HG03159 (cell line): Measurements from ENCODE around the gene PIK3C2A.

Experiments used
- ATAC-seq: cut with Tn5 transposase; IDR thresholded peaks from one replicate; pipeline ENCODE4 v1.9.1; 2021; ENCODE audit warnings: mild to moderate bottlenecking, moderate library complexity; ENCODE audit not compliant: unreplicated experiment

The PIK3C2A gene

GRCh38 chr11:17218403-17218802 is 10.6 kb upstream of the PIK3C2A start:
- no peak for ATAC-seq

GRCh38 chr11:17217401-17217800 is 9.6 kb upstream of the PIK3C2A start:
- no peak for ATAC-seq

DNA sequence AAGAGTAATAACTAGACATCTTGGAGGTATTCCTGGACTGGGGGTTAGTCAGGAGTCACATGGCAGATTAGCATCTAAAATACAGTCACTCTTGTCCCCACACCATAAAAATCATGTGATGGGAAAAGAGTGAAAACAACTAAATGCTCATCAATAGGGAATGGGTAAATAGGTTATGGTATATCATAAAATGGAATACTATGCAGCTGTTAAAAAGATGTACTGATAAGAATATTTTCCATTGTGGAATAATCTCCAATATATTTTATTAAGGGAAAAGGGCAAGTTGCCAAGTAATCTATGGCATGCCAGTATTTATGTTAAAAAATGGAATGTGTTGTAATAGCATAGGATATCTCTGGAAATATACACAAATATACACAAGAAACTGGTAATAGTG is 6.6 kb upstream of the PIK3C2A start:
- no peak for ATAC-seq

- no peak for ATAC-seq
Measured at GRCh38 chr11:17211286-17211685, 3.5 kb upstream of the PIK3C2A start.

DNA sequence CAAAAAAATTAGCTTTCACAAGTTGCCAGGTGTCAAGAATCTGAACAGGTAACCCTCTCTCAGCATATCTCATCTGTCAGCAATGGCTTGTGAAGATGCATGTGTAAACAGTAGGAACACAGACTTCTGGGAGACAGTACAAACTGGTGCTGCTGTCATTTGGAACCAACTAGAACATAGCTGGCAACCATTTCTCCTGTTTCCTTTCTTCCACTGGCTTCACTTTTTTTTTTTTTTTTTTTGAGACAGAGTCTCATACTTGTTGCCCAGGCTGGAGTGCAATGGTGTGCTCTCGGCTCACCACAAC is 2.1 kb upstream of the PIK3C2A start:
- ATAC-seq: no peak

GRCh38 chr11:17208257-17208999 is 642 bp upstream of the PIK3C2A start:
- peak; percentile 69 for ATAC-seq

DNA sequence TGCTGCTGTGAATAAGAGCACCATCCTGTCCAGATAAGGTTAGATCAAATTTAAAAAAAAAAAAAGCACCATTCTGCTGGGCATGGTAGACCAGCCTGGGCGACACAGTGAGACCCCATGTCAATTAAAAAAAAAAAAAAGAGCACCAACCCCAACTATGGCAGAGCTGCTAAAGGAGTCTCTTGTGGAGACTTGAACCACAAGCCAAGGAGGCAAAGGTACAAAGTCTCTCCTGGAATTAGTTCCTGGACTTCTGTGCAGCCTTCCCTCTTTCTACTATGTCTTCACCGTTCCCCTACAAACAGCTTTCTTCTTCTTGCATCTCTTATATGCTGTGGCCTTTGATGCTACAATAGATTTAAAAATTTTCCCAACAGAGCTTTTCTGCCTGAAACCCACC is 1.3 kb downstream of the PIK3C2A start:
- ATAC-seq: no peak

GRCh38 chr11:17197431-17197898 is 10.3 kb downstream of the PIK3C2A start:
- ATAC-seq: no peak

- ATAC-seq: no peak
Measured at GRCh38 chr11:17188675-17189074, 19.1 kb downstream of the PIK3C2A start.

GRCh38 chr11:17186932-17187692 is 20.7 kb downstream of the PIK3C2A start:
- no peak for ATAC-seq

- no peak for ATAC-seq
Measured at GRCh38 chr11:17185938-17186337, 21.8 kb downstream of the PIK3C2A start.

DNA sequence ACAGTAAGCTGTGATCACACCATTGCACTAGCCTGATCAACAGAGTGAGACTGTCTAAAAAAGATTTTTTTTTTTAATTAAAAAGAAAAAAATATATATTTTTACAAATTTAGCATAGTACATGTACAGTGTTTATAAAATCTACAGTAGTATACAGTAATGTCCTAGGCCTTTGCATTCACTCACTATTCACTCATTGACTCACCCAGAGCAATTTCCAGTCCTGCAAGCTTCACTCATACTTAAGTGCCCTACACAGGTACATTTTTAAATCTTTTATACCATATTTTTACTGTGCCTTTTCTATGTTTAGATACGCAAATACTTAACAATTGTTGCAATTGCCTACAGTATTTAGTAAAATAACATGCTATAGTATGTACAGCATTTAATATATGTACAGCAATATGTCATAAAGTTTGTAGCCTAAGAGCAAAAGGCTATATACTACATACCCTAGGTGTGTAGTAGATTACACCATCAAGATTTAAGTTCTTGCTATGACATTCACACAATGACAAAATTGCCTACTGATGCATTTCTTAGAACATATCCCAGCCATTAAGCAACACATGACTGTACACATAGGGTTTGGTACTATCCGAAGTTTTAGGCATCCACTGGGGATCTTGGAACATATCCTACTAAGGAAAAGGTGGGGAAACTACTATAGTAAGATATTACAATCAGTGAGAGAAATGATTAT is 22.8 kb downstream of the PIK3C2A start:
- ATAC-seq: no peak

- ATAC-seq: no peak
Measured at GRCh38 chr11:17183836-17184235, 23.9 kb downstream of the PIK3C2A start.

GRCh38 chr11:17179970-17180369 is 27.8 kb downstream of the PIK3C2A start:
- ATAC-seq: no peak

DNA sequence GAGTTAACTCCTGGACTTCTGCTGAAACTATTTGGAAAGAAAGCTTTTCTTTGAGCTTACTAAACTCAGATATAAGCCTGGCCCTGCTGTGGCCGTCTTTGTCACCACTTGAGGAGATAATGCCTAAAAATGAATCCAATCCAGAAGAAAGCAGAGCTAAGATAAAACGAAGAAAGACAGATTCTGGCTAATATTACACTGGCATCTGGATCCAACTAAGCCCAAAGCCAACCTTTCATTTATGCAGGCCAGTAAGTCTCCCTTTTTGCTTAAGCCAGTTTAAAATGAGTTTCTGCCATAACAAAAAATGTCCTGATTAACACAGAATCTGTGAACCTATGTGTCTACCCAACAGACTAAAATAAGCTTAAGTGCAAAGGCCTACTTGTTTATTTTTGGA is 34.5 kb downstream of the PIK3C2A start:
- no peak for ATAC-seq

- ATAC-seq: no peak
Measured at GRCh38 chr11:17171916-17172315, 35.9 kb downstream of the PIK3C2A start.

GRCh38 chr11:17171343-17171742 is 36.4 kb downstream of the PIK3C2A start:
- no peak for ATAC-seq

GRCh38 chr11:17169876-17170275 is 37.9 kb downstream of the PIK3C2A start:
- ATAC-seq: no peak

DNA sequence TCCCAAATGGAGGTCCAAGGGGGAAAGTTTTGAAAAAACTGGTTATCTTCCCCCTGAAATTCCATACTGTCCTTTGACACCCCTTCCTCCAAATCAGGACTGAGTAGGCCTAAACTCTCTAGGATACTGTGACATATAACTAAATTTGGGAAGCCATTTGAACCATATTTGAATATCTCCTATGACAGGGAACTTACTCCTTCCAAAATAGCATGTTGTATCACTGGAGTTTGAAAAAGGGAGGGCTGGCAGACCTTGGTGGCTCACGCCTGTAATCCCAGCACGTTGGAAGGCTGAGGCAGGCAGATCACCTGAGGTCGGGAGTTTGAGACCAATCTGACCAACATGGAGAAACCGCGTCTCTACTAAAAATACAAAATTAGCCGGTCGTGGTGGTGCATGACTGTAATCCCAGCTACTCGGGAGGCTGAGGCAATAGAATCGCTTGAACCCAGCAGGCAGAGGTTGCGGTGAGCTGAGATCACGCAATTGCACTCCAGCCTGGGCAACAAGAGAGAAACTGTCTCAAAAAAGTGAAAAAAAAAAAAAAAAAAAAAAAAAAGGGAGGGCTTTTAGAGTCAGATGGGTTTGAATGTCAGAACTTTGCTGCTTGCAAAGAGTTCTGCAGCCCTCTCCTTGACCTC is 42.4 kb downstream of the PIK3C2A start:
- ATAC-seq: no peak

DNA sequence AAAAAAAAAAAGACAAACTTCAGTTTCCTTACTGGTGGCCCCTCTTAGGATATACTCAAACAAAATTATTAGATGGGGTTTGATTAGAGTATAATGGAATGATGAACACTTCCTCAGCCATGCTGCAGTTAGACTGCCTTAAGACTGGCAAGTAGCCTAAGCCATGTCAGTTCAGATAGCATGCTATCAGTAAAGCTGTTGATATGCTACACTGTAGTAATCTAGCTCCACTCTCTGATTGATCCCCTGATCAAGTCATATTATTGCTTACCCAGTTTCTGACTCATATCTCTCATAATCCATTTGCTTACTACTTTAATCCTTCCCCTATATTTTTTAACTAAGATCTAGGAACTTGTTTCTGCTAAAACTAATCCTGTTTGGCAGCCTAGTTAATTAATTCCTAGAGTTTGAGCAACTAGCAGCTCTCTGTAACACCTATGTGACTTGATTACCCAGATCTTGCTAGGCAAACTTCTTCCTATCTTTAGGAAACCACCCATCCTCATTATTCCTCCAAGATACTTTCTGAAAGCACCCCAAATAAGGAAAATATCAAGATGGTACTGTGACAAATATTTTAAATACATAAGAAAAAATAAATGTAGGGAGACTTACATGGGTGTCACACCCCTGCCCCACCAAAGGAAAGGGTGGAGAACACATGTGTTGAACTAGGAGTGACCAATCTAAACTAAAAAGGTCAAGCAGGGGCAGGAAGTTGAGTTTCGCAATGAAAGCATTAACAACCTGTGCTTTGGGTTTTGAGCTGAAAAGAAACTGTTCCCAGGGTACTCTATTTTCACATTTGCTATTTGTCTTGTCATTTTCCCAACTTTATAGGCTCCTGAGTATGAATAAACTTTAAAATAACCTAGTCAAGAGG is 43.2 kb downstream of the PIK3C2A start:
- ATAC-seq: no peak
